Measurements from ENCODE around the gene SLC9A9.

- TF ChIP-seq RAD21 (conservative IDR thresholded peaks at IDR 0.05), result no peak
- TF ChIP-seq TAF1 (IDR thresholded peaks at IDR 0.05; ENCODE audit: low read depth), result no peak
- no peak for TF ChIP-seq CTCF (IDR thresholded peaks at IDR 0.05; ENCODE audit: poor library complexity, severe bottlenecking)
- TF ChIP-seq POLR2AphosphoS5 (IDR thresholded peaks at IDR 0.05), result no peak
- no peak for TF ChIP-seq EP300 (conservative IDR thresholded peaks at IDR 0.05; ENCODE audit: poor library complexity, severe bottlenecking)
- no peak for TF ChIP-seq SMC3 (conservative IDR thresholded peaks at IDR 0.05; ENCODE audit: poor library complexity)
These were observed 383.4 kb downstream of the SLC9A9 start for GRCh38 chr3:143464850-143465249.
